ENCODE results near the gene TSPAN9.

DNA sequence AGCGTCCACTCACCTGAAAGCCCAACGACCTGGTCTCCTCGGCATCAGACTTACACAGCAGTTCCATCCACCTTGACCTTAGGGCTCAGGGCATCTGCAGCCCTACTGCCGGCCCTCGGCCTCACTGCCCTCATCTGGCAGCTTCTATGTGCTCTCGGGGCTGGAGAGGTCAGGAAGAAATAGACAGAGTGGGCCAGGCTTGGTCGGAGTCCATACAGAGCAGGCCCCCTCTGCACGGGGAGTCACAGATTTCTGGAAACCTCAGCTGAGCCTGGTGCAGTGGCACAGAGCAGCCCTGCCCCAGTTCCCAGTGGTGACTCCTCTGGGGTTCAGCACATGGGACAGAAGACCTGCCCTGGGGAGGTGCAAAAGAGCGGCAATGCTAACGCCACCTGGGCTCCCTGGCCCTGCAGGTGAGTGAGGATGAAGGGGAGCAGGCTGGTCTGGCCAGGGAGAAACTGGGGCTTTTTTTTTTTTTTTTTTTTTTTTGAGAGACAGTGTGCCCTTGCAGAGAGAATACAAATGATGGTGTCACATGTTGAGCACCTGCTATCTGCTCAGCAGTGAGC lies 223.7 kb downstream of the TSPAN9 start:
- TF ChIP-seq, protein P1, sequence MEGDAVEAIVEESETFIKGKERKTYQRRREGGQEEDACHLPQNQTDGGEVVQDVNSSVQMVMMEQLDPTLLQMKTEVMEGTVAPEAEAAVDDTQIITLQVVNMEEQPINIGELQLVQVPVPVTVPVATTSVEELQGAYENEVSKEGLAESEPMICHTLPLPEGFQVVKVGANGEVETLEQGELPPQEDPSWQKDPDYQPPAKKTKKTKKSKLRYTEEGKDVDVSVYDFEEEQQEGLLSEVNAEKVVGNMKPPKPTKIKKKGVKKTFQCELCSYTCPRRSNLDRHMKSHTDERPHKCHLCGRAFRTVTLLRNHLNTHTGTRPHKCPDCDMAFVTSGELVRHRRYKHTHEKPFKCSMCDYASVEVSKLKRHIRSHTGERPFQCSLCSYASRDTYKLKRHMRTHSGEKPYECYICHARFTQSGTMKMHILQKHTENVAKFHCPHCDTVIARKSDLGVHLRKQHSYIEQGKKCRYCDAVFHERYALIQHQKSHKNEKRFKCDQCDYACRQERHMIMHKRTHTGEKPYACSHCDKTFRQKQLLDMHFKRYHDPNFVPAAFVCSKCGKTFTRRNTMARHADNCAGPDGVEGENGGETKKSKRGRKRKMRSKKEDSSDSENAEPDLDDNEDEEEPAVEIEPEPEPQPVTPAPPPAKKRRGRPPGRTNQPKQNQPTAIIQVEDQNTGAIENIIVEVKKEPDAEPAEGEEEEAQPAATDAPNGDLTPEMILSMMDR (IDR thresholded peaks at IDR 0.05; ENCODE audit: low read depth, low read length, poor library complexity, severe bottlenecking), result no peak
- no peak for TF ChIP-seq EZH2phosphoT487 (IDR thresholded peaks at IDR 0.05; ENCODE audit: borderline replicate concordance, low read length)

Measured in DOHH2 (cell line).